Choroid plexus epithelial cell (primary cell): ENCODE measurements around the gene OR4K15.
"Not testable (repeated sequence)": the region's sequence is repeated elsewhere in the genome, so short reads cannot be mapped to it uniquely, and the experiment has no call there.

Experiments
- DNase-seq: peaks from one replicate; pipeline ENCODE4 v3.0.0-alpha.2; 2010; ENCODE audit warnings: low read depth
- H3K4me3 ChIP-seq: 2 replicates; pipeline ENCODE4 v1.5.1; 2011; ENCODE audit warnings: low read depth, mild to moderate bottlenecking, control low read depth, low read length, moderate library complexity
- CTCF ChIP-seq: conservative IDR thresholded peaks from 2 replicates; pipeline ENCODE4 v1.5.1; 2011; ENCODE audit warnings: low read depth, mild to moderate bottlenecking, control low read depth, inconsistent platforms, low read length, moderate library complexity

Gene OR4K15

GRCh38 chr14:19975291-19975690 is at the start of gene OR4K15:
Gene OR4K15 (plus strand): TSS chr14:19975591. CDS start chr14:19975591, 0 bp downstream.
- TF ChIP-seq CTCF = no peak
- H3K4me3 ChIP-seq = no peak within 1 kb of the TSS
- no peak for DNase-seq

GRCh38 chr14:19930617-19931016 is 44.8 kb upstream of the OR4K15 start, which contains the start of gene OR4K1:
Gene OR4K1 (plus strand): TSS chr14:19930917. CDS start chr14:19935667, 4,750 bp downstream.
- TF ChIP-seq CTCF = no peak
- no peak for DNase-seq
- H3K4me3 ChIP-seq = no peak within 1 kb of the TSS

GRCh38 chr14:19941668-19942067 is 33.7 kb upstream of the OR4K15 start:
- no peak for DNase-seq
- no peak overlapping the region for H3K4me3 ChIP-seq
- no peak for TF ChIP-seq CTCF

- no peak for DNase-seq
- no peak overlapping the region for H3K4me3 ChIP-seq
- TF ChIP-seq CTCF = no peak
These were observed 27.8 kb upstream of the OR4K15 start for GRCh38 chr14:19947413-19948090.

- DNase-seq = no peak
- H3K4me3 ChIP-seq = no peak overlapping the region
- no peak for TF ChIP-seq CTCF
These were observed 26.2 kb upstream of the OR4K15 start for GRCh38 chr14:19949218-19949617.

- H3K4me3 ChIP-seq, DNase-seq: not testable (repeated sequence)
These were observed 5.7 kb upstream of the OR4K15 start for GRCh38 chr14:19969735-19970134.

- no peak overlapping the region for H3K4me3 ChIP-seq
- no peak for DNase-seq
- TF ChIP-seq CTCF = no peak
These were observed 547 bp upstream of the OR4K15 start for GRCh38 chr14:19974844-19975243.
